Vagina (tissue), 2 donors: Measurements from ENCODE around the gene SIAE. TPM values are rescaled to one million over a fixed set of nuclear protein-coding genes. Genes with fewer than 3 reads are reported as not detected.

ENCODE experiments used
- DNase-seq, 2 donors: peaks; one replicate each; pipeline ENCODE4 v3.0.0-alpha.2; 2017; ENCODE audit errors: extremely low spot score in 2 of 2
- H3K27ac ChIP-seq: fragments of 200-600 bp; sonication (generic); one replicate; pipeline ENCODE4 v1.5.1; 2019
- H3K27me3 ChIP-seq: fragments of 200-600 bp; sonication (generic); one replicate; pipeline ENCODE4 v1.5.1; 2019
- H3K36me3 ChIP-seq, 2 donors: fragments of 200-600 bp; sonication (generic); one replicate each; pipeline ENCODE4 v1.5.1; 2017 to 2019
- H3K4me1 ChIP-seq: fragments of 200-600 bp; sonication (generic); one replicate; pipeline ENCODE4 v1.5.1; 2019
- H3K4me3 ChIP-seq, 2 donors: fragments of 200-600 bp; sonication (generic); 1 replicate in 1 of 2; 2 replicates in 1 of 2; pipeline ENCODE4 v1.5.1; 2016 to 2019
- H3K9me3 ChIP-seq: fragments of 200-600 bp; sonication (generic); one replicate; pipeline ENCODE4 v1.5.1; 2019
- CTCF ChIP-seq, 3 experiments: fragments of 450-650 bp in 2 of 3; fragments of 200-600 bp in 1 of 3; sonication (generic) in 1 of 3; IDR thresholded peaks; one replicate each; pipeline ENCODE4 v1.5.1; 2017 to 2019; ENCODE audit warnings: antibody characterized with exemption in 3 of 3, mild to moderate bottlenecking in 2 of 3, moderate library complexity in 2 of 3
- POLR2A ChIP-seq, 2 donors: fragments of 450-650 bp; IDR thresholded peaks; one replicate each; pipeline ENCODE4 v1.6.1; 2017; ENCODE audit warnings: antibody characterized with exemption in 2 of 2, mild to moderate bottlenecking in 2 of 2, moderate library complexity in 2 of 2
- POLR2AphosphoS5 ChIP-seq, 2 donors: sonication (generic); formaldehyde crosslinking; IDR thresholded peaks; one replicate each; pipeline ENCODE4 v1.9.0; 2017; ENCODE audit warnings: antibody characterized with exemption in 2 of 2, mild to moderate bottlenecking in 2 of 2, low read depth in 1 of 2; ENCODE audit not compliant: insufficient read depth in 1 of 2
- intact Hi-C: fragments of 100-400 bp; cut with DNase I; formaldehyde crosslinking; loops from one replicate; pipeline ENCODE4 v1.15.1; 2023
- total RNA-seq: library from RNA; depleted of rRNA; stranded (reverse); fragments of >200 nt; gene quantifications from one replicate; pipeline ENCODE4 v1.2.3, GENCODE V29; 2016

The SIAE gene
- total RNA-seq, 1 donor from 2014 or later, result 10.6 TPM

- Histone ChIP-seq H3K4me1 (peaks cover 10% of the 10 kb centered on the region), H3K27ac (no peak overlapping the region), H3K27me3 (no peaks in the 10 kb centered on the region), H3K9me3 (peaks cover 11% of the 10 kb centered on the region), H3K36me3 (no peaks in the 10 kb centered on the region), H3K4me3 (no peak overlapping the region)
- intact Hi-C loops, result no loop called here
- TF ChIP-seq POLR2AphosphoS5 (IDR thresholded peaks at IDR 0.05; ENCODE audit: insufficient read depth in 1 of 2, low read depth in 1 of 2) (no peak), POLR2A (IDR thresholded peaks at IDR 0.05) (no peak), CTCF (IDR thresholded peaks at IDR 0.05) (no peak)
- no peak for DNase-seq
Observed at GRCh38 chr11:124678416-124678815, 4.9 kb upstream of the SIAE start.

GRCh38 chr11:124676386-124676785 lies 2.8 kb upstream of the SIAE start:
- H3K4me1 ChIP-seq, result peaks cover 21% of the 10 kb centered on the region
- H3K9me3 ChIP-seq, result no peaks in the 10 kb centered on the region
- TF ChIP-seq CTCF (IDR thresholded peaks at IDR 0.05) (no peak), POLR2AphosphoS5 (IDR thresholded peaks at IDR 0.05; ENCODE audit: insufficient read depth in 1 of 2, low read depth in 1 of 2) (peak in 1 of 2 donors; percentile 83)
- peak overlapping the region; percentile 42 for H3K27ac ChIP-seq
- no peaks in the 10 kb centered on the region for H3K27me3 ChIP-seq
- H3K36me3 ChIP-seq, result no peaks in the 10 kb centered on the region
- H3K4me3 ChIP-seq, result no peak overlapping the region
- intact Hi-C loops, result no loop called here
- no peak for DNase-seq

- intact Hi-C loops, result loop anchor here (2.0 to 5.0 kb wide), 3 partner anchors 73 to 163 kb away; no protein-coding TSS in a partner anchor
- Histone ChIP-seq H3K36me3 (no peaks in the 10 kb centered on the region), H3K27ac (no peak overlapping the region), H3K27me3 (no peaks in the 10 kb centered on the region), H3K4me1 (peaks cover 21% of the 10 kb centered on the region), H3K4me3 (peak overlapping the region in 1 of 2 donors; percentile 78), H3K9me3 (no peaks in the 10 kb centered on the region)
- TF ChIP-seq POLR2A (IDR thresholded peaks at IDR 0.05) (no peak), POLR2AphosphoS5 (IDR thresholded peaks at IDR 0.05; ENCODE audit: insufficient read depth in 1 of 2, low read depth in 1 of 2) (no peak), CTCF (IDR thresholded peaks at IDR 0.05) (no peak)
- DNase-seq, result no peak
Observed at GRCh38 chr11:124674571-124674970, 1.0 kb upstream of the SIAE start.

- Histone ChIP-seq H3K27ac (peak overlapping the region; percentile 81), H3K4me3 (peak overlapping the region; percentile 51 to 78), H3K36me3 (no peaks in the 10 kb centered on the region), H3K9me3 (no peaks in the 10 kb centered on the region), H3K4me1 (peaks cover 21% of the 10 kb centered on the region), H3K27me3 (no peaks in the 10 kb centered on the region)
- intact Hi-C loops, result loop anchor here (2.0 to 5.0 kb wide), 3 partner anchors 73 to 163 kb away; no protein-coding TSS in a partner anchor
- TF ChIP-seq CTCF (IDR thresholded peaks at IDR 0.05), result no peak
- TF ChIP-seq POLR2A (IDR thresholded peaks at IDR 0.05), result no peak
- TF ChIP-seq POLR2AphosphoS5 (IDR thresholded peaks at IDR 0.05; ENCODE audit: insufficient read depth in 1 of 2, low read depth in 1 of 2), result no peak
- no peak for DNase-seq
Observed at GRCh38 chr11:124674168-124674517, 604 bp upstream of the SIAE start.

- Histone ChIP-seq H3K4me1 (peaks cover 21% of the 10 kb centered on the region), H3K9me3 (no peaks in the 10 kb centered on the region), H3K36me3 (no peaks in the 10 kb centered on the region), H3K4me3 (peak overlapping the region; percentile 51 to 78), H3K27me3 (no peaks in the 10 kb centered on the region), H3K27ac (peak overlapping the region; percentile 81)
- intact Hi-C loops, result loop anchor here (5.0 kb wide), 2 partner anchors 75 to 165 kb away; no protein-coding TSS in a partner anchor
- no peak for TF ChIP-seq POLR2A (IDR thresholded peaks at IDR 0.05)
- TF ChIP-seq CTCF (IDR thresholded peaks at IDR 0.05), result no peak
- no peak for TF ChIP-seq POLR2AphosphoS5 (IDR thresholded peaks at IDR 0.05; ENCODE audit: insufficient read depth in 1 of 2, low read depth in 1 of 2)
- no peak for DNase-seq
Observed at GRCh38 chr11:124672536-124673215, 863 bp downstream of the SIAE start.
